WERI-Rb-1 (cell line): Measurements from ENCODE around the gene BRD8.

Experiments
- DNase-seq: peaks from one replicate; pipeline ENCODE4 v3.0.0-alpha.2; 2020
- H3K27ac ChIP-seq: fragments of 250-450 bp; sonication (Bioruptor Pico); 2 replicates; pipeline ENCODE4 v1.5.1; 2020; ENCODE audit warnings: mild to moderate bottlenecking, moderate library complexity
- H3K27me3 ChIP-seq: fragments of 250-450 bp; sonication (Bioruptor Pico); 2 replicates; pipeline ENCODE4 v1.5.1; 2021; ENCODE audit warnings: mild to moderate bottlenecking, low read depth, moderate library complexity; ENCODE audit not compliant: insufficient read depth, severe bottlenecking
- H3K36me3 ChIP-seq: fragments of 250-450 bp; sonication (Bioruptor Pico); 2 replicates; pipeline ENCODE4 v1.5.1; 2020; ENCODE audit warnings: mild to moderate bottlenecking, moderate library complexity
- H3K4me3 ChIP-seq: 2 replicates; pipeline ENCODE4 v1.5.1; 2011; ENCODE audit warnings: low read depth, mild to moderate bottlenecking, control low read depth, low read length
- H3K9me3 ChIP-seq: fragments of 250-450 bp; sonication (Bioruptor Pico); 2 replicates; pipeline ENCODE4 v1.5.1; 2021; ENCODE audit warnings: mild to moderate bottlenecking, moderate library complexity; ENCODE audit not compliant: severe bottlenecking
- CTCF ChIP-seq: IDR thresholded peaks from 2 replicates; pipeline ENCODE4 v1.5.1; 2011; ENCODE audit warnings: low read depth, mild to moderate bottlenecking, control low read depth, inconsistent platforms, low read length

Gene BRD8

DNA sequence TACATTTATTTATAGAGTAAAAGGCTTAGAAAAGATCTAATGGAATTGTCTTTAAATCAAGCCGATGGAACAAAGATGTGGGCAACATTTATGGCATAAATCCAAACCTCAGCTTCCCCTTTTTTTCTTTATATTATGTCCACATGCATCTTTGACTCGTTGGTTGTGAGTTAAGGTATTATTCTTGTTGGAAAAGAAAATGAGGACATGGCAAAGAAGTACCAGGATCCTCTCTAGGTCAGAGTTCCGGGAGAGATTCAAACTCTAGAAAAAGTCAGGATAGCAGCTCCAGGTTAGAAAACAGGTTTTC is 38.7 kb downstream of the BRD8 start:
- Histone ChIP-seq H3K4me3 (no peak overlapping the region; the same call in 1 of the 2 replicates), H3K36me3 (no peaks in the 10 kb centered on the region; the same call in 1 of the 2 replicates), H3K27ac (no peak overlapping the region), H3K9me3 (no peaks in the 10 kb centered on the region), H3K27me3 (no peaks in the 10 kb centered on the region)
- no peak for TF ChIP-seq CTCF
- DNase-seq = no peak

DNA sequence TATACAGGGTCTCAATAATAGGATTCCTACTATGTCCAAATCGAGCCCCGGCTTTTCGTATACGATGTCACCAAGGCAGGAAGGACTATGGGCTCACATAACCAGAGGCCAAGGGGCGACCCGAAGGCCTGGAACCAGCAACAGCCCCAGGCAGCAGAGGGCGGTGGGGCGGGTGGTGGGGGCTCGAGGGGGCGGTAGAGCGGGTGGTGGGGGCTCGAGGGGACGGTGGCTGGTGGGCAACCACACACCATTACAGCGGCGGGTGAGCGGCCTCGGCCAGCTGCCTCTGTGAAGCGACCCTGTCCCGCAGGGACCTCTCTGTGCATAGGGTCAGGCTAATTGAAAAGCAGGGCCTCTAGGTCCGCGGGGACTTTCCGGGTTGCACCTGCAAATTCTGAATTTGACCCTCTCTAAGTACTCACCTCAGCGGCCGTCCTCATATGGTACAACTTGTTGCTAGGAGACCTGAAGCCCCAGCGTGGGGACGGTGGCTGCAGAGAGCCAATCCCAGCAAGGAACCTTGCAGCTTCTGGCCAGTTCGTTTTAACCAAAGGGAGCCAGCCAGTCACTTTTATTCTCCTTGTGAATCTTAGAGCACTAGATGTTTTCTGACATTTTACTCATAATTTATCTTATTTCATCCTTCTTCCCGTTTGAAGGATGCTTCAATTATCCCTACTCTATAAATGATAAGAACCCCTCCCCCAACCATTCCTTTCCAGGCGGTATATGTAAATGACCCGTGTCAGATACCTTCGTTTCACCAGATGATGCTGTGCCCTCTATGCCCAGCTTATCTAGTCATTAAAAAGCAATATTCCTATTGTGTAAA is 39.3 kb downstream of the BRD8 start, which contains the start of gene NME5:
NME5 (minus strand) TSS at position 480 of the 832 bp plus-strand sequence. CDS start 648 bp downstream, outside the sequence.
- peak; percentile 76 for DNase-seq
- no peaks in the 10 kb centered on the region for H3K9me3 ChIP-seq
- no peak within 1 kb of the TSS for H3K27ac ChIP-seq
- H3K27me3 ChIP-seq = no peaks in the 10 kb centered on the region
- H3K36me3 ChIP-seq = no peaks in the 10 kb centered on the region; the same call in 1 of the 2 replicates
- no peak for TF ChIP-seq CTCF
- peak within 1 kb of the TSS; percentile 64 for H3K4me3 ChIP-seq

DNA sequence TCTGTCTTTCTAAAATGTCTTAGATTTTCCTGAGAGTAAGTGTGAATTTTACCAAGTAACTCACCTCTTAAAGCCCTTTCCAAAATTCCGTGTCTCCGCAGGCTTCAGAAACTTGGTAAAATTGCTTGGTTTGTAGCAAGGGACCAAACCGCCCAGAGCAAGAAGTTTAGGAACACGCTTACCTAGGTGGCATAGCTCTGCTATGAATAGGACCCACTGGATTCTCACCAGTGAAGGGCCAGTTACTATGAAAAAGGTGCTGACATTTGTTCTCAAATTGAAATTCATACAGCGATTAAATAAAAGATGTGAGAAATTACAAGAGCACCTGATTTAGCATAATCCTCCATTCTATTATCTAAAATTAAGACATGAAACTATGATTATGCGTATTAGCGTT is 45.9 kb downstream of the BRD8 start:
- TF ChIP-seq CTCF = no peak
- Histone ChIP-seq H3K36me3 (no peaks in the 10 kb centered on the region), H3K4me3 (peak overlapping the region; percentile 43; the same call in 1 of the 2 replicates), H3K27ac (no peak overlapping the region), H3K27me3 (no peaks in the 10 kb centered on the region), H3K9me3 (no peaks in the 10 kb centered on the region)
- no peak for DNase-seq

- DNase-seq = no peak
- H3K27me3 ChIP-seq = no peaks in the 10 kb centered on the region
- H3K36me3 ChIP-seq = no peaks in the 10 kb centered on the region
- no peak overlapping the region for H3K4me3 ChIP-seq
- no peak overlapping the region for H3K27ac ChIP-seq
- H3K9me3 ChIP-seq = no peaks in the 10 kb centered on the region
- no peak for TF ChIP-seq CTCF
Observed at GRCh38 chr5:138129347-138129746, 49.1 kb downstream of the BRD8 start.

GRCh38 chr5:138128334-138128733 is 50.1 kb downstream of the BRD8 start:
- TF ChIP-seq CTCF = no peak
- Histone ChIP-seq H3K4me3 (no peak overlapping the region), H3K9me3 (no peaks in the 10 kb centered on the region), H3K27ac (no peak overlapping the region), H3K27me3 (no peaks in the 10 kb centered on the region), H3K36me3 (no peaks in the 10 kb centered on the region)
- no peak for DNase-seq
